Osteocyte (in vitro differentiated cells): Measurements from ENCODE around the gene IL1RAPL2. TPM values are rescaled to one million over a fixed set of nuclear protein-coding genes. Genes with fewer than 3 reads are reported as not detected.

Experiments
- DNase-seq: peaks from one replicate; pipeline ENCODE4 v3.0.0; 2021; ENCODE audit warnings: mixed read lengths; ENCODE audit not compliant: unreplicated experiment; ENCODE audit errors: extremely low spot score
- H3K27ac Mint-ChIP-seq: one replicate; pipeline ENCODE4 v1.8.0; 2021; ENCODE audit warnings: mild to moderate bottlenecking, mixed read lengths; ENCODE audit not compliant: unreplicated experiment
- H3K27me3 Mint-ChIP-seq: one replicate; pipeline ENCODE4 v1.8.0; 2021; ENCODE audit warnings: mixed read lengths; ENCODE audit not compliant: unreplicated experiment
- H3K36me3 Mint-ChIP-seq: one replicate; pipeline ENCODE4 v1.8.0; 2021; ENCODE audit warnings: mixed read lengths; ENCODE audit not compliant: unreplicated experiment
- H3K4me1 Mint-ChIP-seq: one replicate; pipeline ENCODE4 v1.8.0; 2021; ENCODE audit warnings: mixed read lengths; ENCODE audit not compliant: unreplicated experiment
- H3K4me3 Mint-ChIP-seq: one replicate; pipeline ENCODE4 v1.8.0; 2021; ENCODE audit warnings: mild to moderate bottlenecking, moderate library complexity, mixed read lengths; ENCODE audit not compliant: unreplicated experiment
- H3K9me3 Mint-ChIP-seq: one replicate; pipeline ENCODE4 v1.8.0; 2021; ENCODE audit warnings: mixed read lengths; ENCODE audit not compliant: unreplicated experiment
- total RNA-seq: library from RNA; stranded (reverse); gene quantifications from 2 replicates; pipeline ENCODE4 v1.2.1, GENCODE V29; 2021
- TF ChIP-seq, protein P1 (sequence below): fragments of 200-600 bp; sonication (generic); IDR thresholded peaks from 2 replicates; pipeline ENCODE4 v1.5.0; 2021; ENCODE audit warnings: antibody characterized with exemption, mild to moderate bottlenecking, moderate library complexity

Gene IL1RAPL2
- total RNA-seq, 1 donor from 2014 or later: not detected

DNA sequence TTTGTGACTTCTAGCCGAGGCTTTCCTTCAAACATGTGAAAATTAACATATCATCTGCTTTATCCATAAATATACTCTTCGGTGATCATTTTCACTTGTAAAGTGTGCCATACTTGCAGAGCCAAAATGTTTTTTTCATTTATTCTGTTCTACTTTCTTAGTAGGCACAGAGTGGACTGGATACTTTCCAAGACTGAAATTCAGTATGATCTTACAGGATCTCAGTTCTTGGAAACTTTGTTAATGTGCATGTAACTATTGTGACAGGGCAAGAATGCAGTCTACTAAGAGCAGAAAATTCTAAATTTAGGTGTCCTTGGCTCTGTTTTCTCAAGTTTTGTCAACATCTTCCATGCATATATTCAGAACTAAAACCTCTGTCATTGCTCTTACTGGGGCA is 369.6 kb downstream of the IL1RAPL2 start:
- Mint-ChIP-seq H3K36me3 (no peaks in the 10 kb centered on the region), H3K9me3 (peaks cover 3% of the 10 kb centered on the region), H3K27me3 (peaks cover 2% of the 10 kb centered on the region), H3K27ac (no peak overlapping the region), H3K4me1 (no peaks in the 10 kb centered on the region), H3K4me3 (no peak overlapping the region)
- TF ChIP-seq, protein P1, sequence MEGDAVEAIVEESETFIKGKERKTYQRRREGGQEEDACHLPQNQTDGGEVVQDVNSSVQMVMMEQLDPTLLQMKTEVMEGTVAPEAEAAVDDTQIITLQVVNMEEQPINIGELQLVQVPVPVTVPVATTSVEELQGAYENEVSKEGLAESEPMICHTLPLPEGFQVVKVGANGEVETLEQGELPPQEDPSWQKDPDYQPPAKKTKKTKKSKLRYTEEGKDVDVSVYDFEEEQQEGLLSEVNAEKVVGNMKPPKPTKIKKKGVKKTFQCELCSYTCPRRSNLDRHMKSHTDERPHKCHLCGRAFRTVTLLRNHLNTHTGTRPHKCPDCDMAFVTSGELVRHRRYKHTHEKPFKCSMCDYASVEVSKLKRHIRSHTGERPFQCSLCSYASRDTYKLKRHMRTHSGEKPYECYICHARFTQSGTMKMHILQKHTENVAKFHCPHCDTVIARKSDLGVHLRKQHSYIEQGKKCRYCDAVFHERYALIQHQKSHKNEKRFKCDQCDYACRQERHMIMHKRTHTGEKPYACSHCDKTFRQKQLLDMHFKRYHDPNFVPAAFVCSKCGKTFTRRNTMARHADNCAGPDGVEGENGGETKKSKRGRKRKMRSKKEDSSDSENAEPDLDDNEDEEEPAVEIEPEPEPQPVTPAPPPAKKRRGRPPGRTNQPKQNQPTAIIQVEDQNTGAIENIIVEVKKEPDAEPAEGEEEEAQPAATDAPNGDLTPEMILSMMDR: no peak
- DNase-seq: no peak

DNA sequence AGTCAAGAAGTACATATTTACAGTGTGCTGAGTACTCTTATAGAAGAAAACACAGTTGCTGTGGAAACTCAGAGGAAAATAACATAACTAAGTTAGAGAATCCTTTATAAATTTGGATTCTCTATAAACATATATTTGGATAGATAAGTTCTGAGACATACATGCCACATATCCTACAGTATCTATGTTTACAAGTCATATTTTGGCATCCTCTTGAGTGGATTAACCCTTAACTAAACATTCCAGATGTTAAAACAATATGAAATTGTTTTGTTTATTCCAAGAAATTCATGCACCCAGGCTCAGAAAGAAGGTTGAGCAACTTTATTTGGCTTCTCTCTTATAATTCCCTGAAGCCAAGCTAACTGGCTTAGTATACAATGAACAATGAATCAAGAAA is 387.3 kb downstream of the IL1RAPL2 start:
- H3K36me3 Mint-ChIP-seq: no peaks in the 10 kb centered on the region

DNA sequence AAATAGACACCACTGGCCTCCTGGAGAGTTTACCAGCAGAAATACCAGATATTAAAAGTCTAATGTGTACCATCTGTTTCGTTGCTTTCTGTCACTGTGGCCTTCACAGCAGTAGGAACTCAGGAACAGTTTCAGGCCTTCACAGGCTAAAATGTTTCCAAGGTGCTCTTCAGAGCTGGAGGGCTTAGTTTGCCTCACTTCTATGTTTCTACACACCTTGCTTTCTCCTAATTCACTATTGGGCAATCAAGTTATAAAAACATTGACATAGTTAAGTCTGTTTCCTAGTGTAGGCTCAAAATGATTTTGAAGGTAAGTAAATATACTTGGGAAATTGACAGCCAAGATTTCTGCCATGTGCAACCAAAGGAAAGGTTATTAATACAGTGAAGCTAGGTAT is 395.9 kb downstream of the IL1RAPL2 start:
- no peaks in the 10 kb centered on the region for H3K9me3 Mint-ChIP-seq
- H3K27me3 Mint-ChIP-seq: peaks cover 2% of the 10 kb centered on the region
- H3K27ac Mint-ChIP-seq: no peak overlapping the region
- no peak overlapping the region for H3K4me3 Mint-ChIP-seq
- no peaks in the 10 kb centered on the region for H3K4me1 Mint-ChIP-seq
- H3K36me3 Mint-ChIP-seq: no peaks in the 10 kb centered on the region
- TF ChIP-seq, protein P1: no peak
- DNase-seq: no peak

More for the DNA sequence above, 387.3 kb downstream of the IL1RAPL2 start:
- TF ChIP-seq, protein P1: no peak
- Mint-ChIP-seq H3K4me3 (no peak overlapping the region), H3K4me1 (no peaks in the 10 kb centered on the region), H3K27me3 (no peaks in the 10 kb centered on the region), H3K27ac (no peak overlapping the region), H3K9me3 (no peaks in the 10 kb centered on the region)
- no peak for DNase-seq

DNA sequence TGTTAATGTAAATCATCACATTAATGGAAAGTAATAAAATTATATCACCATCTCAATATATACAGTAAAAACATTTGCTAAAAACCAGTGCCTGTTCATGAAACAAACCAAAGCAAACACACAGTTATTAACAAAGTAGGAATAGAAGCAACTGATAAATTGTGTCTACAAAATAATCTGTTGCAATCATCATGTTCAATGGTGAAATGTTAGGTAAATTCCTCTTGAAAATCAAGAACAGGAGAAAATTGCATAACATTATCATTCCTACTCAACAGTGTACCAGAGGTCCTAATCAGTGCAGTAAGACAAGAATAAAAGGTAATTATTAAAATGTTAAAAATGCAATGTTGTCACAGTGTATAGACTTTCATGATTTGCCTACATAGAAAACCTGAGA is 402.2 kb downstream of the IL1RAPL2 start:
- no peak overlapping the region for H3K4me3 Mint-ChIP-seq
- TF ChIP-seq, protein P1: no peak
- no peak overlapping the region for H3K27ac Mint-ChIP-seq
- H3K27me3 Mint-ChIP-seq: peaks cover 3% of the 10 kb centered on the region
- H3K9me3 Mint-ChIP-seq: no peaks in the 10 kb centered on the region
- H3K4me1 Mint-ChIP-seq: no peaks in the 10 kb centered on the region
- DNase-seq: no peak
- H3K36me3 Mint-ChIP-seq: no peaks in the 10 kb centered on the region

DNA sequence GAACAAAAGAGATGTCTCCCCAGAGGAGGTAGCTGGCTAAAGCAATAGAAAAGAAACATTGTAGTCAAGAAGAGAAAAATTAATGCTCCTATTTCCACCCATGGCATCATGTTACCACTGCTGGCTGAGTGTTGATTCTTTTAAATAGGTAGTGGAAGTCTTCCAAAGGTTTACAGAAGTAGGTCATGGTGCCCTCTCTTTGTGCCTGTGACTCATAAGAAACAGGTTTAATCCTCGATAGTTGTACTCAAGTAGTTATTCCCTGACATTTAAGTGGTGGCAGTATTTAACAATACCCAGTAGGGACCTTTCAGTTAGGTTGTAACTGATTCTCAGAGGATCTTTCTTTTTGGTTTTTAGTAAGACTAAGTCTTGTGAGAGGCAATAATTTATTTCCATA is 406.7 kb downstream of the IL1RAPL2 start:
- no peak overlapping the region for H3K4me3 Mint-ChIP-seq
- no peak overlapping the region for H3K27ac Mint-ChIP-seq
- no peaks in the 10 kb centered on the region for H3K36me3 Mint-ChIP-seq
- TF ChIP-seq, protein P1: no peak
- H3K9me3 Mint-ChIP-seq: no peaks in the 10 kb centered on the region
- no peaks in the 10 kb centered on the region for H3K4me1 Mint-ChIP-seq
- no peak for DNase-seq
- no peaks in the 10 kb centered on the region for H3K27me3 Mint-ChIP-seq
